ENCODE measurements around the gene SPI1.

GRCh38 chr11:47318166-47318565 is 60.2 kb downstream of the SPI1 start:
- TF ChIP-seq YY1 (IDR thresholded peaks at IDR 0.05; ENCODE audit: insufficient read depth, insufficient read length), result no peak
- TF ChIP-seq ZNF274 (IDR thresholded peaks at IDR 0.05; ENCODE audit: low read depth, low read length), result no peak
- no peak for TF ChIP-seq SUZ12 (IDR thresholded peaks at IDR 0.05; ENCODE audit: extremely low read depth, insufficient read depth, insufficient read length)

All from NT2/D1 (cell line).